Measurements from ENCODE around the gene HMG20B.

Gene HMG20B

GRCh38 chr19:3625996-3626472 is 53.3 kb downstream of the HMG20B start:
- Histone ChIP-seq H3K36me3 (ENCODE audit: control insufficient read depth in 1 of 2, insufficient read depth in 2 of 2, low read depth in 1 of 2, low read length in 2 of 2) (peaks cover 24 to 47% of the 10 kb centered on the region in 2 experiments), H2BK5ac (ENCODE audit: low read depth, low read length, poor library complexity, severe bottlenecking) (no peak overlapping the region), H3K4me1 (ENCODE audit: control insufficient read depth, insufficient read depth, low read depth, low read length) (peaks cover 18% of the 10 kb centered on the region), H3K4me3 (ENCODE audit: insufficient read depth in 1 of 2, low read depth in 1 of 2, low read length in 2 of 2) (peak overlapping the region; percentile 98 to 100), H3K9me3 (ENCODE audit: control insufficient read depth, low read length) (no peaks in the 10 kb centered on the region), H3K4ac (ENCODE audit: low read depth in 1 of 2, low read length in 2 of 2) (no peak overlapping the region), H2AFZ (ENCODE audit: low read depth, low read length) (no peak overlapping the region), H3K79me1 (replicated peaks; ENCODE audit: low read length, poor library complexity, severe bottlenecking) (peaks cover 23% of the 10 kb centered on the region), H3K9ac (ENCODE audit: low read length) (peak overlapping the region; percentile 91), H3K27ac (ENCODE audit: low read length, poor library complexity, severe bottlenecking) (no peak overlapping the region), H2BK12ac (ENCODE audit: low read length in 2 of 2) (no peak overlapping the region), H3K18ac (ENCODE audit: low read depth in 1 of 2, low read length in 2 of 2) (no peak overlapping the region), H4K91ac (ENCODE audit: low read length) (no peak overlapping the region), H4K8ac (ENCODE audit: low read length) (no peak overlapping the region), H2BK15ac (ENCODE audit: low read depth, poor library complexity, severe bottlenecking) (no peak overlapping the region), H3K27me3 (ENCODE audit: control insufficient read depth in 1 of 2, insufficient read depth in 1 of 2, low read length in 2 of 2) (no peaks in the 10 kb centered on the region), H3K23ac (ENCODE audit: low read length in 2 of 2) (peak overlapping the region in 1 of 2 experiments; percentile 46), H2BK120ac (ENCODE audit: low read depth, low read length) (no peak overlapping the region), H2AK5ac (ENCODE audit: low read length, severe bottlenecking) (no peak overlapping the region), H3K14ac (ENCODE audit: low read length in 2 of 2) (no peak overlapping the region), H3K4me2 (ENCODE audit: low read length, poor library complexity, severe bottlenecking) (peak overlapping the region; percentile 89)
- 2% methylated on average over 21 of the region's 21 CpGs for WGBS
- DNase-seq = peak; percentile 35

- DNase-seq = peak; percentile 99
- peak within 1 kb of the TSS; percentile 11 for H2BK5ac ChIP-seq (ENCODE audit: low read depth, low read length, poor library complexity, severe bottlenecking)
- H3K9ac ChIP-seq (ENCODE audit: low read length) = peak within 1 kb of the TSS; percentile 91
- peaks cover 19% of the 10 kb centered on the region for H3K4me1 ChIP-seq (ENCODE audit: control insufficient read depth, insufficient read depth, low read depth, low read length)
- WGBS = under 1% methylated on average over 64 of the region's 80 CpGs
- peak within 1 kb of the TSS in 1 of 2 experiments; percentile 46 for H3K23ac ChIP-seq (ENCODE audit: low read length in 2 of 2)
- peak within 1 kb of the TSS in 1 of 2 experiments; percentile 99 for H3K18ac ChIP-seq (ENCODE audit: low read depth in 1 of 2, low read length in 2 of 2)
- peak within 1 kb of the TSS; percentile 89 for H2AK5ac ChIP-seq (ENCODE audit: low read length, severe bottlenecking)
- no peak within 1 kb of the TSS for H3K14ac ChIP-seq (ENCODE audit: low read length in 2 of 2)
- H2BK12ac ChIP-seq (ENCODE audit: low read length in 2 of 2) = peak within 1 kb of the TSS in 1 of 2 experiments; percentile 80
- peak within 1 kb of the TSS; percentile 84 for H4K91ac ChIP-seq (ENCODE audit: low read length)
- peak within 1 kb of the TSS; percentile 81 for H2AFZ ChIP-seq (ENCODE audit: low read depth, low read length)
- H3K27ac ChIP-seq (ENCODE audit: low read length, poor library complexity, severe bottlenecking) = peak within 1 kb of the TSS; percentile 96
- peaks cover 23% of the 10 kb centered on the region for H3K79me1 ChIP-seq (replicated peaks; ENCODE audit: low read length, poor library complexity, severe bottlenecking)
- H3K27me3 ChIP-seq (ENCODE audit: control insufficient read depth in 1 of 2, insufficient read depth in 1 of 2, low read length in 2 of 2) = no peaks in the 10 kb centered on the region
- no peaks in the 10 kb centered on the region for H3K9me3 ChIP-seq (ENCODE audit: control insufficient read depth, low read length)
- H3K36me3 ChIP-seq (ENCODE audit: control insufficient read depth in 1 of 2, insufficient read depth in 2 of 2, low read depth in 1 of 2, low read length in 2 of 2) = peaks cover 28 to 47% of the 10 kb centered on the region in 2 experiments
- peak within 1 kb of the TSS; percentile 9 to 96 for H3K4ac ChIP-seq (ENCODE audit: low read depth in 1 of 2, low read length in 2 of 2)
- peak within 1 kb of the TSS; percentile 89 for H3K4me2 ChIP-seq (ENCODE audit: low read length, poor library complexity, severe bottlenecking)
- H2BK15ac ChIP-seq (ENCODE audit: low read depth, poor library complexity, severe bottlenecking) = peak within 1 kb of the TSS; percentile 98
- H3K4me3 ChIP-seq (ENCODE audit: insufficient read depth in 1 of 2, low read depth in 1 of 2, low read length in 2 of 2) = peak within 1 kb of the TSS; percentile 98 to 100
- peak within 1 kb of the TSS; percentile 66 for H2BK120ac ChIP-seq (ENCODE audit: low read depth, low read length)
- peak within 1 kb of the TSS; percentile 86 for H4K8ac ChIP-seq (ENCODE audit: low read length)
Observed at GRCh38 chr19:3626473-3627350, 54.0 kb downstream of the HMG20B start, which contains the start of gene CACTIN. Gene CACTIN (minus strand): TSS chr19:3626790. CDS start chr19:3626762, 28 bp downstream.

GRCh38 chr19:3627351-3627723 is 54.6 kb downstream of the HMG20B start:
- WGBS = 77% methylated on average over 6 of the region's 7 CpGs
- no peak overlapping the region for H2BK5ac ChIP-seq (ENCODE audit: low read depth, low read length, poor library complexity, severe bottlenecking)
- DNase-seq = no peak

More at GRCh38 chr19:3627351-3627723, 54.6 kb downstream of the HMG20B start:
- peak overlapping the region; percentile 91 for H3K9ac ChIP-seq (ENCODE audit: low read length)
- H4K91ac ChIP-seq (ENCODE audit: low read length) = no peak overlapping the region
- H2BK12ac ChIP-seq (ENCODE audit: low read length in 2 of 2) = no peak overlapping the region
- H3K4me3 ChIP-seq (ENCODE audit: insufficient read depth in 1 of 2, low read depth in 1 of 2, low read length in 2 of 2) = peak overlapping the region in 1 of 2 experiments; percentile 100
- H3K79me1 ChIP-seq (replicated peaks; ENCODE audit: low read length, poor library complexity, severe bottlenecking) = peaks cover 22% of the 10 kb centered on the region
- peak overlapping the region in 1 of 2 experiments; percentile 9 for H3K4ac ChIP-seq (ENCODE audit: low read depth in 1 of 2, low read length in 2 of 2)
- H3K27ac ChIP-seq (ENCODE audit: low read length, poor library complexity, severe bottlenecking) = peak overlapping the region; percentile 4
- peaks cover 19% of the 10 kb centered on the region for H3K4me1 ChIP-seq (ENCODE audit: control insufficient read depth, insufficient read depth, low read depth, low read length)
- no peak overlapping the region for H2BK15ac ChIP-seq (ENCODE audit: low read depth, poor library complexity, severe bottlenecking)
- peak overlapping the region; percentile 89 for H2AK5ac ChIP-seq (ENCODE audit: low read length, severe bottlenecking)
- H3K4me2 ChIP-seq (ENCODE audit: low read length, poor library complexity, severe bottlenecking) = peak overlapping the region; percentile 24
- no peak overlapping the region for H3K23ac ChIP-seq (ENCODE audit: low read length in 2 of 2)
- H4K8ac ChIP-seq (ENCODE audit: low read length) = peak overlapping the region; percentile 66
- peaks cover 26 to 47% of the 10 kb centered on the region in 2 experiments for H3K36me3 ChIP-seq (ENCODE audit: control insufficient read depth in 1 of 2, insufficient read depth in 2 of 2, low read depth in 1 of 2, low read length in 2 of 2)
- no peaks in the 10 kb centered on the region for H3K27me3 ChIP-seq (ENCODE audit: control insufficient read depth in 1 of 2, insufficient read depth in 1 of 2, low read length in 2 of 2)
- H2BK120ac ChIP-seq (ENCODE audit: low read depth, low read length) = no peak overlapping the region
- H2AFZ ChIP-seq (ENCODE audit: low read depth, low read length) = no peak overlapping the region
- H3K18ac ChIP-seq (ENCODE audit: low read depth in 1 of 2, low read length in 2 of 2) = no peak overlapping the region
- H3K9me3 ChIP-seq (ENCODE audit: control insufficient read depth, low read length) = no peaks in the 10 kb centered on the region
- no peak overlapping the region for H3K14ac ChIP-seq (ENCODE audit: low read length in 2 of 2)

All from mesenchymal stem cell (in vitro differentiated cells and primary cell).